ENCODE results near the gene LIN7B.

The LIN7B gene

GRCh38 chr19:49094505-49095482, 19.4 kb upstream of the LIN7B start:
- in situ Hi-C loops (cut with MboI; ENCODE audit: low sequenced_read_pairs) = no loop called here

- in situ Hi-C loops (cut with MboI; ENCODE audit: low sequenced_read_pairs) = no loop called here
Observed at GRCh38 chr19:49097453-49098288, 16.5 kb upstream of the LIN7B start.

GRCh38 chr19:49098795-49099194, 15.4 kb upstream of the LIN7B start:
- in situ Hi-C loops (cut with MboI; ENCODE audit: low sequenced_read_pairs) = no loop called here

- in situ Hi-C loops (cut with MboI; ENCODE audit: low sequenced_read_pairs) = no loop called here
Observed at GRCh38 chr19:49101160-49101559, 13.0 kb upstream of the LIN7B start.

GRCh38 chr19:49102303-49102702, 11.9 kb upstream of the LIN7B start:
- in situ Hi-C loops (cut with MboI; ENCODE audit: low sequenced_read_pairs) = no loop called here

GRCh38 chr19:49103331-49104085, 10.7 kb upstream of the LIN7B start:
- in situ Hi-C loops (cut with MboI; ENCODE audit: low sequenced_read_pairs) = no loop called here

- in situ Hi-C loops (cut with MboI; ENCODE audit: low sequenced_read_pairs) = no loop called here
Observed at GRCh38 chr19:49104229-49104864, 9.8 kb upstream of the LIN7B start.

- in situ Hi-C loops (cut with MboI; ENCODE audit: low sequenced_read_pairs) = no loop called here
Observed at GRCh38 chr19:49106648-49107135, 7.5 kb upstream of the LIN7B start.

GRCh38 chr19:49107625-49108459, 6.3 kb upstream of the LIN7B start:
- in situ Hi-C loops (cut with MboI; ENCODE audit: low sequenced_read_pairs) = no loop called here

- in situ Hi-C loops (cut with MboI; ENCODE audit: low sequenced_read_pairs) = no loop called here
Observed at GRCh38 chr19:49109051-49109450, 5.1 kb upstream of the LIN7B start.

GRCh38 chr19:49109569-49110233, 4.5 kb upstream of the LIN7B start:
- in situ Hi-C loops (cut with MboI; ENCODE audit: low sequenced_read_pairs) = no loop called here

- in situ Hi-C loops (cut with MboI; ENCODE audit: low sequenced_read_pairs) = no loop called here
Observed at GRCh38 chr19:49110567-49110966, 3.6 kb upstream of the LIN7B start.

GRCh38 chr19:49111218-49111998, 2.8 kb upstream of the LIN7B start:
- in situ Hi-C loops (cut with MboI; ENCODE audit: low sequenced_read_pairs) = no loop called here

GRCh38 chr19:49114630-49115363, 627 bp downstream of the LIN7B start:
- in situ Hi-C loops (cut with MboI; ENCODE audit: low sequenced_read_pairs) = no loop called here

- in situ Hi-C loops (cut with MboI; ENCODE audit: low sequenced_read_pairs) = no loop called here
Observed at GRCh38 chr19:49116544-49116943, 2.4 kb downstream of the LIN7B start.

GRCh38 chr19:49117677-49118564, 3.8 kb downstream of the LIN7B start:
- in situ Hi-C loops (cut with MboI; ENCODE audit: low sequenced_read_pairs) = no loop called here
